ENCODE data around the gene SAP130.

- TF ChIP-seq L3MBTL2 (conservative IDR thresholded peaks at IDR 0.05), result no peak
- TF ChIP-seq CTBP1 (IDR thresholded peaks at IDR 0.05; ENCODE audit: borderline replicate concordance), result no peak
- no peak for TF ChIP-seq SP1 (IDR thresholded peaks at IDR 0.05)
- TF ChIP-seq BHLHE40 (IDR thresholded peaks at IDR 0.05; ENCODE audit: borderline replicate concordance), result no peak
- no peak for TF ChIP-seq FOXM1 (IDR thresholded peaks at IDR 0.05; ENCODE audit: borderline replicate concordance)
- no peak for TF ChIP-seq ARNT (IDR thresholded peaks at IDR 0.05)
- no peak for TF ChIP-seq FOXK2 (IDR thresholded peaks at IDR 0.05)
- TF ChIP-seq ZNF384 (IDR thresholded peaks at IDR 0.05), result no peak
- TF ChIP-seq FOXA1 (IDR thresholded peaks at IDR 0.05), result no peak
- no peak for TF ChIP-seq TARDBP (IDR thresholded peaks at IDR 0.05)
- no peak for TF ChIP-seq LEF1 (IDR thresholded peaks at IDR 0.05; ENCODE audit: borderline replicate concordance)
- no peak for TF ChIP-seq HDGF (IDR thresholded peaks at IDR 0.05; ENCODE audit: borderline replicate concordance)
- TF ChIP-seq PKNOX1 (IDR thresholded peaks at IDR 0.05), result no peak
- no peak for TF ChIP-seq SUZ12 (IDR thresholded peaks at IDR 0.05)
These were observed 45.4 kb upstream of the SAP130 start for GRCh38 chr2:128073278-128073677.
